Glutamatergic neuron (in vitro differentiated cells): ENCODE data around the gene PRKAR1B. TPM values are rescaled to one million over a fixed set of nuclear protein-coding genes. Genes with fewer than 3 reads are reported as not detected.

ENCODE experiments used
- DNase-seq: peaks from one replicate; pipeline ENCODE4 v3.0.0; 2022
- H3K27ac Mint-ChIP-seq: one replicate; pipeline ENCODE4 v1.8.0; 2020; ENCODE audit warnings: mild to moderate bottlenecking, mixed read lengths, inconsistent platforms; ENCODE audit not compliant: unreplicated experiment
- H3K27me3 Mint-ChIP-seq: one replicate; pipeline ENCODE4 v1.8.0; 2020; ENCODE audit warnings: mild to moderate bottlenecking, moderate library complexity, mixed read lengths, inconsistent platforms; ENCODE audit not compliant: unreplicated experiment
- H3K36me3 Mint-ChIP-seq: one replicate; pipeline ENCODE4 v1.8.0; 2020; ENCODE audit warnings: mild to moderate bottlenecking, mixed read lengths, inconsistent platforms; ENCODE audit not compliant: unreplicated experiment
- H3K4me1 Mint-ChIP-seq: one replicate; pipeline ENCODE4 v1.8.0; 2020; ENCODE audit warnings: mild to moderate bottlenecking, low read depth, mixed read lengths, inconsistent platforms; ENCODE audit not compliant: unreplicated experiment
- H3K4me3 Mint-ChIP-seq: one replicate; pipeline ENCODE4 v1.8.0; 2020; ENCODE audit warnings: mild to moderate bottlenecking, mixed read lengths, inconsistent platforms; ENCODE audit not compliant: unreplicated experiment
- H3K9me3 Mint-ChIP-seq: one replicate; pipeline ENCODE4 v1.8.0; 2020; ENCODE audit warnings: mild to moderate bottlenecking, moderate library complexity, mixed read lengths, inconsistent platforms; ENCODE audit not compliant: unreplicated experiment
- CTCF ChIP-seq: fragments of 200-600 bp; sonication (generic); IDR thresholded peaks from one replicate; pipeline ENCODE4 v1.5.0; 2021; ENCODE audit not compliant: partially characterized antibody, unreplicated experiment
- total RNA-seq: library from RNA; stranded (reverse); fragmentation: NEBNext Ultra II Directional; extraction: Animal tissue kit (Norgen Biotek cat#: 25700); gene quantifications from one replicate; pipeline ENCODE4 v1.2.1, GENCODE V29; 2021; ENCODE audit not compliant: unreplicated experiment

PRKAR1B gene
- total RNA-seq, 1 donor from 2014 or later = 12.8 TPM

DNA sequence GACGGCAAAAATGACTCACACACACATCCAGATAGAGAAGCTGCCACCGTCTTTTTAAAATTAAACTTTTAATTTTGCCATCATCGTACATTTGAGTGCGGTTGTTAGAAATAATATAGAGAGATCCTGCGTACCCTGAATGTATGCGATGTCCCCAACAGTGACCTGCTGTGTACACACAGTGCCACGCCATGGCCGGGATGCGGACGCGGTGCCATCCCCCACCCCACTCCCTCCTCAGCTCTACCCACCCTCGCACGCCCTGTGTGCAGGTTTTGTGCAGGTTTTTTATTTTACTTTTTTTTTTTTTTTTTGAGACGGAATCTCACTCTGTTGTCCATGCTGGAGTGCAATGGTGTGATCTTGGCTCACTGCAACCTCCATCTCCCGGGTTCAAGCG, 148.7 kb downstream of the PRKAR1B start:
- H3K27ac Mint-ChIP-seq = no peak overlapping the region
- H3K4me3 Mint-ChIP-seq = no peak overlapping the region
- no peak for TF ChIP-seq CTCF
- peaks cover 10% of the 10 kb centered on the region for H3K4me1 Mint-ChIP-seq
- peaks cover 12% of the 10 kb centered on the region for H3K9me3 Mint-ChIP-seq
- no peak for DNase-seq
- H3K36me3 Mint-ChIP-seq = peaks cover 7% of the 10 kb centered on the region
- peaks cover 11% of the 10 kb centered on the region for H3K27me3 Mint-ChIP-seq

DNA sequence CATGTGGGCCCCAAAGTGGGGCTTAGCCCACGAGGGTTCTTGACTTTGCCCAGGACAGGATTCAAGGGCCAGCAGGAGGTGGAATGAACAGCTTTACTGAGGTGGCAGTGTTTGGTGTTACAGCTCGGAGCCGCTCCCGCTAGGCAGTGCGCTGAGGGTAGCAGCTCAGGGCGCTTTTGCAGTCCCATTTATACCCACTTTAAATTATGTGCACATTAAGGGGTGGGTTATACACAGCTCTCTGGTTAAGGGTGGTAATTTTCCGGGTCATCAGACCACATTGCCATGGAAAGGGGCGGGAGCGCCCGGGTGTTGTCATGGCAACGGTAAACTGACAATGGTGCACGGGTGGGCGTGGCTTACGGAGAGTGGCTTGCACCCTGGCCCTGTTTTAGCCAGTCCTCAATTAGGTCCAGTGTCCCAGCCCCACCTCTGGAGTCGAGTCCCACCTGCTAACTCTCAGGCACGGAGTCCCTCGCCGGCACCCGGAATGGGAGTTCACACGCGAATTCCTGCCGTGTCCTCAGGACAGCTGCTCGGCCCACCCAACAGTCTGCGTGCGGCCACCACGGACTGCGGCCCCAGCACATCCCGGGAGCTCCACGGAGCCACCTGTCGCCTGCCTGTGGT, 149.2 kb downstream of the PRKAR1B start:
- Mint-ChIP-seq H3K27me3 (peaks cover 11% of the 10 kb centered on the region), H3K4me3 (no peak overlapping the region), H3K27ac (no peak overlapping the region), H3K9me3 (peaks cover 11% of the 10 kb centered on the region), H3K4me1 (peaks cover 14% of the 10 kb centered on the region), H3K36me3 (peaks cover 7% of the 10 kb centered on the region)
- DNase-seq = no peak
- no peak for TF ChIP-seq CTCF

GRCh38 chr7:577278-577665, 149.8 kb downstream of the PRKAR1B start:
- Mint-ChIP-seq H3K36me3 (peaks cover 7% of the 10 kb centered on the region), H3K4me3 (no peak overlapping the region), H3K27ac (no peak overlapping the region), H3K4me1 (peaks cover 14% of the 10 kb centered on the region), H3K27me3 (peaks cover 11% of the 10 kb centered on the region), H3K9me3 (peaks cover 11% of the 10 kb centered on the region)
- no peak for DNase-seq
- TF ChIP-seq CTCF = no peak

DNA sequence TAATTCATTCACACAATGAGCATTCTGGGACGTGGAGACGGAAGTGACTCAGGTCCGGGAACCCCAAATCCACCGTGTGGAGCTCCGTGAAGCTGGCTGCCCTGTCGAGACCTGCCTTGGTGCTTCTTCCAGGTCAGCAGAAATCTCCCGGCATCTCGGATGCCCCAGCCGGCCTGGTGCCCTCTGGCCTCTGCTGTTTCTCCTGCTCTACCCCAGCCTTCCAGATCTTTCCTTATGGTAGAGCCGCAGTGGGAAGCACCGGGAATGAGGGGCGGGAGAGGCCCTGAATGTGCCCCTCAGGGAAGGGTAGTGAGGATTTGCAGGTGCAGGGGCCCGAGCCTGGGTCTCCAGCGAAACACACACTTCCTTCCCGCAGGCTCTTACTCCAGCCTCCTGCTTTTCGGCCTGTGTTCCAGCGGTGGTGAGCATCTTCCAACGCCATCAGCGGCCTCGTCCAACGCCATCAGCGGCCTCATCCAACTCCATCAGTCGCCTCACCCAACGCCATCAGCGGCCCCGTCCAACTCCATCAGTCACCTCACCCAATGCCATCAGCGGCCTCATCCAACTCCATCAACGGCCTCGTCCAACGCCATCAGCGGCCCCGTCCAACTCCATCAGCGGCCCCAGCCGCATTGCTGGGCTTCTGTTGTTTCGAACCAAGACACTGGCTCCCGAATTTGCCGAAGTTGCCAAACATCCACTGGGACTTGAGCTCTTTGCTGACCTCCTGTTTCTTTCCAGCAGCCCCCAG, 150.4 kb downstream of the PRKAR1B start:
- H3K27me3 Mint-ChIP-seq = peaks cover 11% of the 10 kb centered on the region
- H3K36me3 Mint-ChIP-seq = peaks cover 7% of the 10 kb centered on the region
- H3K4me3 Mint-ChIP-seq = no peak overlapping the region
- TF ChIP-seq CTCF = no peak
- peaks cover 11% of the 10 kb centered on the region for H3K9me3 Mint-ChIP-seq
- DNase-seq = no peak
- H3K4me1 Mint-ChIP-seq = peaks cover 14% of the 10 kb centered on the region
- no peak overlapping the region for H3K27ac Mint-ChIP-seq
